HepG2 (cell line): ENCODE data around the gene ADCY5. TPM values are rescaled to one million over a fixed set of nuclear protein-coding genes. Genes with fewer than 3 reads are reported as not detected.

Source experiments
- ATAC-seq: fragments of 200-7000 bp; cut with Tn5 transposase; 3 replicates; pipeline ENCODE4 v1.9.1; 2020; ENCODE audit warnings: mild to moderate bottlenecking, moderate library complexity
- BruUV-seq: library from RNA; stranded (reverse); fragments of 400-500 nt; replicated peaks from 2 replicates; lab custom pipeline; 2021; lab: Mats Ljungman, UMichigan
- CTCF ChIA-PET: fragments of 300-600 bp; formaldehyde crosslinking; extraction: SDS; loops from one replicate; lab custom pipeline; 2021; ENCODE audit warnings: low total read pairs, inconsistent platforms, low intra/inter-chr PET ratio; lab: Yijun Ruan, JAX
- POLR2A ChIA-PET: fragments of 350-600 bp; sonication (Branson Sonifier 250); formaldehyde crosslinking; loops from one replicate; lab custom pipeline; 2020; ENCODE audit warnings: antibody characterized with exemption, inconsistent platforms; lab: Yijun Ruan, JAX
- DNase-seq: peaks from one replicate; pipeline ENCODE4 v3.0.0-alpha.2; 2015; ENCODE audit warnings: low spot score
- FAIRE-seq: peaks from 3 replicates; lab custom pipeline; 2011; peaks lifted over from hg19 to GRCh38; lab: Jason Lieb, UNC
- H2AFZ ChIP-seq: one replicate; pipeline ENCODE4 v1.6.1; 2011; ENCODE audit warnings: low read length, inconsistent platforms
- H3K27ac ChIP-seq: fragments of 300-600 bp; 3 replicates; pipeline ENCODE4 v1.8.0; 2011; ENCODE audit warnings: mixed run types, mild to moderate bottlenecking, mixed read lengths, low read length, inconsistent platforms; ENCODE audit not compliant: insufficient read depth; ENCODE audit errors: extremely low read length
- H3K27me3 ChIP-seq, 2 experiments: fragments of 200-600 bp in 1 of 2; 2 replicates in 1 of 2; 3 replicates in 1 of 2; pipeline versions ENCODE4 v1.6.0 to v1.8.0; 2011; ENCODE audit warnings: low read length in 2 of 2, mild to moderate bottlenecking in 2 of 2, moderate library complexity in 2 of 2, inconsistent platforms in 1 of 2; ENCODE audit not compliant: insufficient read depth in 2 of 2, control insufficient read depth in 1 of 2
- H3K36me3 ChIP-seq, 2 experiments: fragments of 200-600 bp in 1 of 2; replicated peaks in 1 of 2; 2 replicates in 1 of 2; 3 replicates in 1 of 2; pipeline versions ENCODE4 v1.5.1 to v1.8.0; 2011; ENCODE audit warnings: low read length in 2 of 2, inconsistent platforms in 1 of 2; ENCODE audit not compliant: insufficient read depth in 2 of 2, control insufficient read depth in 1 of 2
- H3K4me1 ChIP-seq: 2 replicates; pipeline ENCODE4 v1.5.1; 2012; ENCODE audit warnings: low read length, inconsistent platforms; ENCODE audit not compliant: insufficient read depth
- H3K4me2 ChIP-seq: 2 replicates; pipeline ENCODE4 v1.6.0; 2011; ENCODE audit warnings: low read depth, low read length, inconsistent platforms
- H3K4me3 ChIP-seq, 3 experiments: fragments of 200-600 bp in 1 of 3; sonication (generic), shearing (Covaris generic) in 1 of 3; replicated peaks in 1 of 3; 2 replicates each; pipeline ENCODE4 v1.5.1; 2011 to 2016; ENCODE audit warnings: low read length in 3 of 3, inconsistent platforms in 2 of 3, low read depth in 2 of 3, mild to moderate bottlenecking in 2 of 3, control low read depth in 1 of 3, mixed read lengths in 1 of 3; ENCODE audit not compliant: insufficient read depth in 1 of 3
- H3K79me2 ChIP-seq: one replicate; pipeline ENCODE4 v1.6.1; 2011; ENCODE audit warnings: low read length, inconsistent platforms; ENCODE audit not compliant: insufficient read depth
- H3K9ac ChIP-seq: 2 replicates; pipeline ENCODE4 v1.6.0; 2011; ENCODE audit warnings: mild to moderate bottlenecking, low read depth, low read length, inconsistent platforms; ENCODE audit not compliant: insufficient read depth
- H3K9me3 ChIP-seq: 2 replicates; pipeline ENCODE4 v1.5.1; 2012; ENCODE audit warnings: mild to moderate bottlenecking, low read length
- H4K20me1 ChIP-seq: 2 replicates; pipeline ENCODE4 v1.6.0; 2011; ENCODE audit warnings: inconsistent platforms, mild to moderate bottlenecking, low read length, moderate library complexity; ENCODE audit not compliant: insufficient read depth
- ARNTL ChIP-seq: sonication (generic); formaldehyde crosslinking; IDR thresholded peaks from 2 replicates; pipeline ENCODE4 v1.4.0; 2020; ENCODE audit warnings: mild to moderate bottlenecking, missing genetic modification reagents
- CHD4 ChIP-seq: fragments of 200-600 bp; sonication (generic); IDR thresholded peaks from 2 replicates; pipeline ENCODE4 v1.7.0; 2017; ENCODE audit warnings: mild to moderate bottlenecking, low read length, borderline replicate concordance
- ETV6 ChIP-seq: sonication (generic); formaldehyde crosslinking; conservative IDR thresholded peaks from 2 replicates; pipeline ENCODE4 v1.4.0; 2020; ENCODE audit warnings: missing genetic modification reagents
- HCFC1 ChIP-seq: fragments of 150-350 bp; IDR thresholded peaks from 2 replicates; pipeline ENCODE4 v1.6.1; 2014; ENCODE audit warnings: low read depth, low read length
- HDAC2 ChIP-seq: sonication (generic); formaldehyde crosslinking; IDR thresholded peaks from 2 replicates; pipeline ENCODE4 v1.4.0; 2020; ENCODE audit warnings: missing genetic modification reagents
- NCOA2 ChIP-seq: sonication (generic); formaldehyde crosslinking; IDR thresholded peaks from 2 replicates; pipeline ENCODE4 v1.8.0; 2022; ENCODE audit warnings: inconsistent platforms
- RERE ChIP-seq: IDR thresholded peaks from 2 replicates; pipeline ENCODE4 v1.6.1; 2016; ENCODE audit warnings: low read depth, missing genetic modification reagents, missing compliant biosample characterization
- SALL2 ChIP-seq: sonication (generic); formaldehyde crosslinking; IDR thresholded peaks from 2 replicates; pipeline ENCODE4 v1.8.1; 2023; ENCODE audit warnings: mild to moderate bottlenecking, missing genetic modification reagents, inconsistent platforms
- SATB2 ChIP-seq: sonication (generic); formaldehyde crosslinking; IDR thresholded peaks from 2 replicates; pipeline ENCODE4 v1.5.0; 2020; ENCODE audit warnings: missing genetic modification reagents
- TRAFD1 ChIP-seq: sonication (generic); formaldehyde crosslinking; IDR thresholded peaks from 2 replicates; pipeline ENCODE4 v1.5.1; 2020; ENCODE audit warnings: missing genetic modification reagents, mild to moderate bottlenecking, borderline replicate concordance
- ZNF549 ChIP-seq: sonication (generic); formaldehyde crosslinking; IDR thresholded peaks from 2 replicates; pipeline ENCODE4 v1.5.0; 2020; ENCODE audit warnings: missing genetic modification reagents
- ZUFSP ChIP-seq: sonication (generic); formaldehyde crosslinking; IDR thresholded peaks from 2 replicates; pipeline ENCODE4 v1.9.0; 2021; ENCODE audit warnings: missing genetic modification reagents, mild to moderate bottlenecking, borderline replicate concordance
- ZXDC ChIP-seq: sonication (generic); formaldehyde crosslinking; IDR thresholded peaks from 2 replicates; pipeline ENCODE4 v1.5.0; 2020; ENCODE audit warnings: mild to moderate bottlenecking, missing genetic modification reagents
- WGBS: methylation state at CpG from one replicate; pipeline ENCODE4 v1.1.6; 2017; ENCODE audit warnings: low lambda C conversion rate; 5-methylcytosine and 5-hydroxymethylcytosine counted together
- in situ Hi-C: cut with HindIII; loops from 2 replicates; pipeline ENCODE4 v1.10.0; 2017; ENCODE audit warnings: low pct_unique_long_range_greater_than_20kb; ENCODE audit not compliant: extremely low pct_ligation_motif_present
- intact Hi-C: fragments of 100-400 bp; cut with micrococcal nuclease; formaldehyde crosslinking; loops from one replicate; pipeline ENCODE4 v1.10.0; 2022; ENCODE audit not compliant: unreplicated experiment
- polyA plus RNA-seq, 8 experiments: library from polyadenylated mRNA; depleted of rRNA in 3 of 8; stranded (reverse) in 7 of 8; unstranded in 1 of 8; fragments of >200 nt; fragmentation: Illumina TruSeq in 4 of 8; extraction: Trizol in 4 of 8; gene quantifications; 2 replicates each; pipeline versions ENCODE4 v1.2.1 to v1.2.3, GENCODE V29; 2011 to 2016; ENCODE audit warnings: low read depth in 4 of 8, missing spikeins in 1 of 8, mixed read lengths in 1 of 8; ENCODE audit not compliant: insufficient read depth in 1 of 8
- total RNA-seq, 5 experiments: library from RNA; depleted of rRNA; stranded (reverse); fragments of >200 nt; fragmentation: Illumina TruSeq; extraction: Trizol; gene quantifications; 2 replicates each; pipeline ENCODE4 v1.2.3, GENCODE V29; 2016; ENCODE audit warnings: low read depth in 1 of 5

The ADCY5 gene
- total and polyA plus RNA-seq, 2 of the 13 experiments (the other 11 are each of a cell fraction or from before 2014, with no cell fraction given), result not detected

GRCh38 chr3:123262868-123263267 lies 186.0 kb downstream of the ADCY5 start:
- H3K36me3 ChIP-seq, result 0 out of 5 replicates have a peak, but pooled peaks cover 0 to 2% of the 10 kb centered on the region in 2 experiments
- no peak overlapping the region for H3K27ac ChIP-seq
- H3K4me1 ChIP-seq, result no peaks in the 10 kb centered on the region
- POLR2A ChIA-PET, result no interaction called here
- no peak for DNase-seq
- H3K4me3 ChIP-seq, result no peak overlapping the region
- H4K20me1 ChIP-seq, result no peaks in the 10 kb centered on the region
- H3K9me3 ChIP-seq, result no peaks in the 10 kb centered on the region
- no peak for FAIRE-seq
- no peak for ATAC-seq
- no TSS peak for BruUV-seq
- CTCF ChIA-PET, result no interaction called here
- WGBS, result 97% methylated on average over 5 of the region's 5 CpGs
- H2AFZ ChIP-seq, result no peak overlapping the region
- no peaks in the 10 kb centered on the region for H3K79me2 ChIP-seq
- in situ Hi-C loops (no loop called here), intact Hi-C loops (no loop called here)
- H3K27me3 ChIP-seq, result no peaks in the 10 kb centered on the region; a peak in 1 of 5 replicates
- H3K4me2 ChIP-seq, result no peak overlapping the region
- H3K9ac ChIP-seq, result no peak overlapping the region
- TF ChIP-seq CHD4 (no peak), NCOA2 (CRISPR knock-in tag) (no peak), SATB2 (CRISPR knock-in tag) (no peak), ZXDC (no peak), ZUFSP (CRISPR knock-in tag) (no peak), ZNF549 (CRISPR knock-in tag) (no peak), ETV6 (CRISPR knock-in tag) (no peak), SALL2 (CRISPR knock-in tag) (no peak), TRAFD1 (CRISPR knock-in tag) (no peak), HDAC2 (CRISPR knock-in tag) (no peak), RERE (CRISPR knock-in tag) (no peak), HCFC1 (no peak), ARNTL (CRISPR knock-in tag) (no peak)
